ENCODE results near the gene HS3ST6. TPM values are rescaled to one million over a fixed set of nuclear protein-coding genes. Genes with fewer than 3 reads are reported as not detected.

HS3ST6 gene
- total and polyA plus RNA-seq, 2 of the 13 experiments (the other 11 are each of a cell fraction or from before 2014, with no cell fraction given) = not detected

- TF ChIP-seq CSRNP2 (CRISPR knock-in tag; conservative IDR thresholded peaks at IDR 0.05; ENCODE audit: low read depth) (no peak), ZIK1 (CRISPR knock-in tag; IDR thresholded peaks at IDR 0.05; ENCODE audit: borderline replicate concordance, low read depth) (no peak), ZC3H4 (CRISPR knock-in tag; IDR thresholded peaks at IDR 0.05; ENCODE audit: borderline replicate concordance) (no peak), FOXP1 (IDR thresholded peaks at IDR 0.05) (no peak), FOXP1 (CRISPR knock-in tag; IDR thresholded peaks at IDR 0.05) (no peak), MTA3 (CRISPR knock-in tag; IDR thresholded peaks at IDR 0.05) (no peak), HNRNPH1 (optimal IDR thresholded peaks at IDR 0.05; ENCODE audit: low read depth, low read length) (no peak), BRCA1 (CRISPR knock-in tag; IDR thresholded peaks at IDR 0.05) (no peak), ZNF7 (CRISPR knock-in tag; IDR thresholded peaks at IDR 0.05) (no peak), NBN (conservative IDR thresholded peaks at IDR 0.05) (no peak), SRSF1 (optimal IDR thresholded peaks at IDR 0.05; ENCODE audit: low read depth, low read length) (no peak), THAP11 (CRISPR knock-in tag; IDR thresholded peaks at IDR 0.05) (peak; percentile 35; the same call in 1 of the 2 replicates), CCAR2 (optimal IDR thresholded peaks at IDR 0.05; ENCODE audit: low read depth, low read length) (no peak), SRSF9 (IDR thresholded peaks at IDR 0.05; ENCODE audit: borderline replicate concordance, insufficient read depth, low read depth, low read length, poor library complexity, severe bottlenecking) (no peak), SAFB2 (CRISPR knock-in tag; IDR thresholded peaks at IDR 0.05; ENCODE audit: borderline replicate concordance, low read depth) (no peak), ZNF713 (CRISPR knock-in tag; IDR thresholded peaks at IDR 0.05) (no peak), AHDC1 (CRISPR knock-in tag; IDR thresholded peaks at IDR 0.05; ENCODE audit: borderline replicate concordance) (0 out of 2 replicates have a peak, but pooled peaks have one; percentile 28), YY1 (IDR thresholded peaks at IDR 0.05; ENCODE audit: insufficient read depth, insufficient replicate concordance, low read depth, low read length) (no peak), NRL (CRISPR knock-in tag; IDR thresholded peaks at IDR 0.05; ENCODE audit: borderline replicate concordance) (peak; percentile 66), MXI1 (IDR thresholded peaks at IDR 0.05; ENCODE audit: borderline replicate concordance, low read depth, low read length) (no peak; the same call in 2 of the 3 replicates), ETS1 (CRISPR knock-in tag; IDR thresholded peaks at IDR 0.05) (no peak), ZNF337 (CRISPR knock-in tag; IDR thresholded peaks at IDR 0.05; ENCODE audit: borderline replicate concordance, low read depth) (no peak)
These were observed 14.1 kb upstream of the HS3ST6 start (continued) for GRCh38 chr16:1932050-1933028.
